ENCODE measurements around the gene MAN2A1. TPM values are rescaled to one million over a fixed set of nuclear protein-coding genes. Genes with fewer than 3 reads are reported as not detected.

Gene MAN2A1
- total RNA-seq, 4 donors from 2014 or later, result 53.1 to 83.6 (median 59.3) TPM

GRCh38 chr5:109654455-109654854, 35.3 kb upstream of the MAN2A1 start:
- no peak for DNase-seq
- Histone ChIP-seq H3K9me3 (no peaks in the 10 kb centered on the region), H3K36me3 (no peaks in the 10 kb centered on the region), H3K27me3 (no peaks in the 10 kb centered on the region), H3K4me3 (replicated peaks in 1 of 3) (no peak overlapping the region), H3K27ac (no peak overlapping the region), H3K4me1 (no peaks in the 10 kb centered on the region)
- intact Hi-C loops (cut with DNase I), result no loop called here
- 86 to 90% methylated on average over 6 of the region's 6 CpGs for WGBS, 2 donors
- TF ChIP-seq POLR2A (IDR thresholded peaks at IDR 0.05) (no peak), CTCF (IDR thresholded peaks at IDR 0.05) (no peak)

- Histone ChIP-seq H3K36me3 (no peaks in the 10 kb centered on the region), H3K4me1 (no peaks in the 10 kb centered on the region), H3K27me3 (no peaks in the 10 kb centered on the region), H3K9me3 (no peaks in the 10 kb centered on the region), H3K27ac (no peak overlapping the region), H3K4me3 (replicated peaks in 1 of 3) (no peak overlapping the region)
- TF ChIP-seq CTCF (IDR thresholded peaks at IDR 0.05) (no peak), POLR2A (IDR thresholded peaks at IDR 0.05) (no peak)
- intact Hi-C loops (cut with DNase I), result no loop called here
- WGBS, 2 donors, result 91 to 94% methylated on average over 2 of the region's 2 CpGs
- DNase-seq, result no peak
Measured at GRCh38 chr5:109655841-109656240, 33.9 kb upstream of the MAN2A1 start.

GRCh38 chr5:109656829-109657228, 32.9 kb upstream of the MAN2A1 start:
- Histone ChIP-seq H3K36me3 (no peaks in the 10 kb centered on the region), H3K4me3 (replicated peaks in 1 of 3) (no peak overlapping the region), H3K9me3 (no peaks in the 10 kb centered on the region), H3K27ac (no peak overlapping the region), H3K4me1 (no peaks in the 10 kb centered on the region), H3K27me3 (no peaks in the 10 kb centered on the region)
- TF ChIP-seq POLR2A (IDR thresholded peaks at IDR 0.05) (no peak), CTCF (IDR thresholded peaks at IDR 0.05) (no peak)
- 80 to 88% methylated on average over 4 of the region's 4 CpGs for WGBS, 2 donors
- intact Hi-C loops (cut with DNase I), result no loop called here
- DNase-seq, result peak in 1 of 2 donors; percentile 14

GRCh38 chr5:109659901-109660300, 29.8 kb upstream of the MAN2A1 start:
- Histone ChIP-seq H3K9me3 (no peaks in the 10 kb centered on the region), H3K36me3 (no peaks in the 10 kb centered on the region), H3K4me1 (no peaks in the 10 kb centered on the region), H3K27me3 (no peaks in the 10 kb centered on the region), H3K4me3 (replicated peaks in 1 of 3) (no peak overlapping the region), H3K27ac (no peak overlapping the region)
- 91 to 99% methylated on average over 1 of the region's 1 CpG for WGBS, 2 donors
- intact Hi-C loops (cut with DNase I), result no loop called here
- no peak for DNase-seq
- no peak for TF ChIP-seq CTCF (IDR thresholded peaks at IDR 0.05)
- TF ChIP-seq POLR2A (IDR thresholded peaks at IDR 0.05), result no peak

- H3K9me3 ChIP-seq, result no peaks in the 10 kb centered on the region
- DNase-seq, result no peak
- no peaks in the 10 kb centered on the region for H3K36me3 ChIP-seq
- H3K27me3 ChIP-seq, result no peaks in the 10 kb centered on the region
- H3K27ac ChIP-seq, result no peak overlapping the region
- H3K4me1 ChIP-seq, result no peaks in the 10 kb centered on the region
- H3K4me3 ChIP-seq (replicated peaks in 1 of 3), result no peak overlapping the region
- 85 to 92% methylated on average over 5 of the region's 5 CpGs for WGBS, 2 donors
- intact Hi-C loops (cut with DNase I), result no loop called here
- TF ChIP-seq CTCF (IDR thresholded peaks at IDR 0.05) (no peak), POLR2A (IDR thresholded peaks at IDR 0.05) (no peak)
Measured at GRCh38 chr5:109660301-109660700, 29.4 kb upstream of the MAN2A1 start.
